IgD-negative memory B cell (primary cell): ENCODE data around the gene FAM234B. TPM values are rescaled to one million over a fixed set of nuclear protein-coding genes. Genes with fewer than 3 reads are reported as not detected.
"Not testable (repeated sequence)": the region's sequence is repeated elsewhere in the genome, so short reads cannot be mapped to it uniquely, and the experiment has no call there.

ENCODE experiments used
- H3K27ac Mint-ChIP-seq, 3 donors: one replicate each; pipeline ENCODE4 v1.8.0; 2020 to 2022; ENCODE audit warnings: mild to moderate bottlenecking in 3 of 3, mixed read lengths in 3 of 3, moderate library complexity in 1 of 3
- H3K27me3 Mint-ChIP-seq: one replicate; pipeline ENCODE4 v1.8.0; 2021; ENCODE audit warnings: mixed read lengths
- H3K36me3 Mint-ChIP-seq: one replicate; pipeline ENCODE4 v1.8.0; 2020; ENCODE audit warnings: mild to moderate bottlenecking, mixed read lengths
- H3K4me1 Mint-ChIP-seq, 3 donors: one replicate each; pipeline ENCODE4 v1.8.0; 2020 to 2022; ENCODE audit warnings: mixed read lengths in 3 of 3, mild to moderate bottlenecking in 1 of 3
- H3K4me3 Mint-ChIP-seq, 4 donors: one replicate each; pipeline ENCODE4 v1.8.0; 2020 to 2022; ENCODE audit warnings: mild to moderate bottlenecking in 4 of 4, mixed read lengths in 4 of 4, moderate library complexity in 3 of 4
- H3K9me3 Mint-ChIP-seq, 3 donors: one replicate each; pipeline ENCODE4 v1.8.0; 2020 to 2021; ENCODE audit warnings: mixed read lengths in 3 of 3, mild to moderate bottlenecking in 1 of 3
- polyA plus RNA-seq: library from polyadenylated mRNA; unstranded; fragments of 300-500 nt; fragmentation: Illumina TruSeq; gene quantifications from one replicate; pipeline ENCODE4 v1.2.3, GENCODE V29; 2021

FAM234B gene
- polyA plus RNA-seq, 1 donor from 2014 or later, result 2.7 TPM

DNA sequence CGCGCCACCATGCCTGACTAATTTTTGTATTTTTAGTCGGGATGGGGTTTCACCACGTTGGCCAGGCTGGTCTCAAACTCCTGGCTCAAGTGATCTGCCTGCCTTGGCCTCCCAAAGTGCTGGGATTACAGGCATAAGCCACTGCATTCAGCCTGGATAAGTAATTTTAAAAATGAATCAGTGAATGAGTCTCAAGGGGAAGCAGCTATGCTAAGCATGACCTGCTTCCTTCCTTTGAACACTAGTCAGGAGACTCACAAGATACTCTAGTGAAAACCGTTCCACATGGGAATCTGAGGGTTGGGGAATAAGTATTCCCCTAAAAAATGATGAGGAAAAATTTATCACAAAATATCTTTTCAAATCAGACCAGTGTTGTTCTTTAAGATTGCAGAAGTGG, 10.7 kb upstream of the FAM234B start:
- peaks cover 3% of the 10 kb centered on the region for H3K36me3 Mint-ChIP-seq
- peaks cover 7% of the 10 kb centered on the region for H3K27me3 Mint-ChIP-seq
- no peaks in the 10 kb centered on the region for H3K9me3 Mint-ChIP-seq
- H3K4me1 Mint-ChIP-seq, result peaks cover 0 to 2% (median 0%) of the 10 kb centered on the region in 3 donors
- no peak overlapping the region for H3K4me3 Mint-ChIP-seq
- no peak overlapping the region for H3K27ac Mint-ChIP-seq

DNA sequence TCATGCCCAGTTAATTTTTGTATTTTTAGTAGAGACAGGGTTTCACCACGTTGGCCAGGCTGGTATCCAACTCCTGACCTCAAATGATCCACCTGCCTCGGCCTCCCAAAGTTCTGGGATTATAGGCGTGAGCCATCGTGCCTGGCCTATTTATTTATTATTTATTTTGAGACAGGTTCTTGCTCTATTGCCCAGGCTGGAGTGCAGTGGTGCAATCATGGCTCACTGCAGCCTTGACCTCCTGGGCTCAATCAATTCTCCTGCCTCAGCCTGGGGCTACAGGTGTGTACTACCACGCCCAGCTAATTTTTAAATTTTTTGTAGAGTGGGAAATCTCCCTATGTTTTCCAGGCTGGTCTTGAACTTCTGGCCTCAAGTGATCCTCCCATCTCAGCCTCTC, 8.8 kb upstream of the FAM234B start:
- not testable (repeated sequence) for H3K27ac Mint-ChIP-seq, H3K4me3 Mint-ChIP-seq, H3K27me3 Mint-ChIP-seq, H3K9me3 Mint-ChIP-seq, H3K36me3 Mint-ChIP-seq
- peaks cover 0 to 12% (median 10%) of the 10 kb centered on the region in 3 donors for H3K4me1 Mint-ChIP-seq

DNA sequence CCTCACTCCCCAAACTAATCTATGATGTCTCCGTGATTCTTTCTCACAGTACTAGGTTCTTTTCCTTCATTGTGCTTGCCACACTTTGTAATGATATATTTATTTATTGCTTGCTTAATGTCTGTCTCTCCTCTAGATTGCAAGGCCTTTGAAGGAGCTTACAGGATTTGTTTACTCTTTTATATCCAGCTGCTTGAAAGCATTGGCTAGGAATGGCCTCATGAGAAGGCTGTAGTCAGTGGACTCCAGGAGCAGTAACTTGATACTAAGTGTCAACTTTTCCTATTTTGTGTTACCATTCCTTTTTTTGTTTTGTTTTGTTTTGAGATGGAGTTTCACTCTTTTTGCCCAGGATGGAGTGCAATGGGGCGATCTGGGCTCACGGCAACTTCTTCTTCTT, 7.3 kb upstream of the FAM234B start:
- H3K27me3 Mint-ChIP-seq, result no peaks in the 10 kb centered on the region
- H3K27ac Mint-ChIP-seq, result no peak overlapping the region
- H3K36me3 Mint-ChIP-seq, result no peaks in the 10 kb centered on the region
- no peaks in the 10 kb centered on the region for H3K9me3 Mint-ChIP-seq
- H3K4me3 Mint-ChIP-seq, result no peak overlapping the region
- peaks cover 0 to 13% (median 10%) of the 10 kb centered on the region in 3 donors for H3K4me1 Mint-ChIP-seq

DNA sequence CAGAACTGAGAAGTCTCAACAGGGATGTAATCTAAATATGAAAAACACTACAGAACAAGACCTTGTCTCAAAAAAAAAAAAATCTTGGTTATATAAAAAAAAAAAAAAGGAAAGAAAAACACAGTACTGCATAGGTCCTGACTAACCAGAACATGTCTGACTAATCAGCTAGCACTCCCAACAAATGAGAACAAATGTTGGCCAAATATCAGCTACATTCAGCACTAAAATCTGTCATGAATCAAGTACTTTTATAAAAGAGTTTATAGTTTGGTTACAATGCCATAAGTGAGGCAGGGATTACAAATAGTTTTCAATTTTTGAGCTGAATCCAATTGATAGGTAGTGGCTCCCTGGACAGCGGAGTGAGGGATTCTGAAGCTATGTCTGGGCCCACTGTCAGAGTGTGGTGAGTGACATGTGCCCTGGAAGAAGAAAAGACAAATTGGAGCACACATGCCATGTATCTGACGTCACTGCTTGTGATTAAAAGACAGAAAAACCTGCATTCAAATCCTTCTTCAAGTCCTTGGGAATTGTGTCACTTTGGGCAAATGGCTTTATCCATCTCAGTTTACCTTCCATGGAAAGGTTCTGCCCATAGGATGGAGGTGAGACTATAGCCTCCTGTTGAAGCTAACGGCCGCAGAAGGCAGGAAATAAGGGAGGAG, 5.6 kb upstream of the FAM234B start:
- H3K36me3 Mint-ChIP-seq, result no peaks in the 10 kb centered on the region
- no peaks in the 10 kb centered on the region for H3K9me3 Mint-ChIP-seq
- H3K27ac Mint-ChIP-seq, result no peak overlapping the region
- peaks cover 1% of the 10 kb centered on the region for H3K27me3 Mint-ChIP-seq
- peaks cover 0 to 13% (median 10%) of the 10 kb centered on the region in 3 donors for H3K4me1 Mint-ChIP-seq
- H3K4me3 Mint-ChIP-seq, result no peak overlapping the region

DNA sequence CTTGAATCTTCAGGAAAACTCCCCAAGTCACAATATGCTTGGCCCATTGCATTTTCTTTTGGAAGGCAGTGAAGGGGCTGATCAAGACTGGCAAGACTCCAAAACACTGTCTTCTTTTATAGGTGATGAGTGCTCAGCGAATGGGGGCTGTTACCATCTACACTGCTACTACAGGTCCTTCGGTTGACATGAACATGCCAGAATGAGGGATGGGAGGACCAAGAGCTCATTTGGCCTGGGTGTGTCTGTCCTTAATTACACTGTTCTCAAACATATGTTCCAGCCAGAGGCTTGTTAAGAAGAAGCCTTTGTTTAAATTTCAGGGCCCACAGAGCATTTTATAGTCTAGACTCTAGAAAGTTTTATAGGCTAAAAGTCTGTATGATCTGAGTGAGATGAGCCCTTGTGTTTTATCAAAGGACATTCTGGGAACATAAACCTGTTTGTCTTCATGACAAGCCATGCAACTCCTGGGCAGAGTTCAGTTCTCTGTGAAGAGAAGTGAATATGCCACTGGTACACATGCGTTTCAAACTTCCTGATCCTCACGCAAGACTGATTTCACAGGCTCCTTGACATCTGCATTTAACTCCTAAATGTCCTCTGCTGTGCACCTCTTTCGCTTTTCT, 4.7 kb upstream of the FAM234B start:
- Mint-ChIP-seq H3K4me1 (peaks cover 0 to 13% (median 11%) of the 10 kb centered on the region in 3 donors), H3K27ac (no peak overlapping the region), H3K4me3 (peak overlapping the region in 1 of 4 donors; percentile 1), H3K27me3 (peaks cover 1% of the 10 kb centered on the region), H3K9me3 (no peaks in the 10 kb centered on the region), H3K36me3 (no peaks in the 10 kb centered on the region)

DNA sequence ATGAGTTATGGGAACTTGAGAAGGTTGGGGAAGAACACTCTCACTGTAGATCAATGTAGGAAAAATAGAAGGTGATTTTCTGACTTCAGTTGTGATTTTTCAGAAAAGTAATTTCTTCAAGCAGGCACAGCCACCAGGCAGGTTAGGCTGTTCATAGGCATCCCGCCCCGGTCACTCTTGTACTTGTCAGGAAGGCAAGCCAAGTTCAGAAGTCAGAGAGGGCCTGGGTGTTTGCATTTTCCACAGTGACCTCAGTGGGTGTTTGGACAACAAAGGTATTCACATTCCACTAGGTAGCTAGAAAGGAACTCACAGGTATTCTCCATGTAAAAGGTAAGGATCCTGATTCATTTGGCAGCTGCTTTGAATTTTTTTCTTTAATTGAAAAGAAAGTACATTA, 3.0 kb upstream of the FAM234B start:
- Mint-ChIP-seq H3K36me3 (no peaks in the 10 kb centered on the region), H3K4me1 (peaks cover 15 to 21% (median 15%) of the 10 kb centered on the region in 3 donors), H3K9me3 (no peaks in the 10 kb centered on the region), H3K4me3 (peak overlapping the region in 2 of 4 donors; percentile 58 to 59), H3K27ac (no peak overlapping the region), H3K27me3 (peaks cover 1% of the 10 kb centered on the region)

DNA sequence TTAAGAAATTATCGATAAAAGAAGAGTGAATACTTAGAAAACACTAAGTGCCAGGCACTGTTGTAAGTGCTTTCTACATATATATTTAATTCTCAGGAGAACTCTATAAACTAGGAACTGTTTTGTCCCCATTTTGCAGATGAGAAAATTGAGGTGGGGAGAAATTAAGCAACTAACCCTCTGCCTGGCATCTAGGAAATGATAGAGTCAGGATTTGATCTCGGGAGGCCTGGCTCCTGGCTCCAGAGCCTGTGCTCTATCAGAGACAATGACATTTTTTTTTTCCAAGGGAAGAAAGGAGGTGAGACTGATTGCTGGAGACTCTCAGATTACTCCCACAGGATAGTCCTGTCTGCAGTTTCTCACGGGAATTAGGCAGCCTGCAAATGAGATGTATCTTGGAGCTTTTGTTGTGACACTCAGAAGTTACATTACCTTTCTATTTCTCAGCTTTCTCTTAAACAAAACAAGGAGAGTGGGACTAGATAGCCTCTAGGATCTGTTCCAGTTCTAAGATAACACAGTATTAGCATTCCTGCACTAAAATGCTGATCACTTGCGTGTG, 1.4 kb upstream of the FAM234B start:
- no peaks in the 10 kb centered on the region for H3K36me3 Mint-ChIP-seq
- H3K27ac Mint-ChIP-seq, result no peak overlapping the region
- peak overlapping the region in 1 of 4 donors; percentile 90 for H3K4me3 Mint-ChIP-seq
- peaks cover 15 to 21% (median 15%) of the 10 kb centered on the region in 3 donors for H3K4me1 Mint-ChIP-seq
- H3K27me3 Mint-ChIP-seq, result peaks cover 1% of the 10 kb centered on the region
- no peaks in the 10 kb centered on the region for H3K9me3 Mint-ChIP-seq

DNA sequence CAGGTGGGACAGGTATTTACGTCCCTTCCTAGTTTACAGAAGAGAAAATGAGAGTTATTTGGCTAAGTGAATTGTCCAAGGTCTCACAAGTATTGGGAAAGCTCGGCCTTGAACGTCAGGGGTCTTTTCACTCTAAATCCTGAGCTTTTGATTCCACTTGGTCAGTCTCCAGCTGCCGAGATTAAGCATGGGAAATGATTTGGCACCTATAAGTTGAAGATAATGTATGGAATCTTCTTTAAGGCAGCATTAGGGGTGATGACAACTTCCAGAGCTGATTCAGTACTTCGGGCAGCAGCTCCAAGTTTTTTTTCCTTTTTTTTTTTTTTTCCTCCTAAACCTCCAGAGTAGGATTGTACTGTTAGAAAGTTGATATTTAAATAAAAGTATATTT, 722 bp downstream of the FAM234B start:
- Mint-ChIP-seq H3K27me3 (peaks cover 1% of the 10 kb centered on the region), H3K4me1 (peaks cover 6 to 15% (median 12%) of the 10 kb centered on the region in 3 donors), H3K36me3 (no peaks in the 10 kb centered on the region), H3K27ac (no peak overlapping the region), H3K4me3 (peak overlapping the region; percentile 85 to 95 (median 91)), H3K9me3 (no peaks in the 10 kb centered on the region)

DNA sequence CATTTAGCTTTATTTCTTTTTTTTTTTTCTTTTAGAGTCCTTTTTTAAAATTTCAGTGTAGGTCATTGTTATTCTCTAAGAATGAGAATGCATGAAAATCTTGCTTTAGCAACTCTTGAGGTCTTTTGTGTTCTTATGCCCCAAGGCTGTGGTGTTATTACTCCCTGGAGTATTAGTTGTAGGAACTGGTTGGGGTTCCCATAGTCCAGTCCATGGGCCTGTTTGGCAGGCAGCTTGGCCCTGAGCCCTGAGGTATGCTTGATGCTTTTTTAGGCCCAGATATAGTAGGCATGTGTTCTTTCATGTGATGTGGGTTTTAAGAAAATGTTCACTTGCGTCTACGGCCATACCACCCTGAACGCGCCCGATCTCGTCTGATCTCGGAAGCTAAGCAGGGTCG, 1.6 kb downstream of the FAM234B start:
- no peaks in the 10 kb centered on the region for H3K9me3 Mint-ChIP-seq
- H3K4me3 Mint-ChIP-seq, result peak overlapping the region in 3 of 4 donors; percentile 90 to 95 (median 92)
- H3K4me1 Mint-ChIP-seq, result peaks cover 5 to 15% (median 11%) of the 10 kb centered on the region in 3 donors
- H3K27ac Mint-ChIP-seq, result peak overlapping the region in 1 of 3 donors; percentile 44
- no peaks in the 10 kb centered on the region for H3K36me3 Mint-ChIP-seq
- H3K27me3 Mint-ChIP-seq, result peaks cover 1% of the 10 kb centered on the region

DNA sequence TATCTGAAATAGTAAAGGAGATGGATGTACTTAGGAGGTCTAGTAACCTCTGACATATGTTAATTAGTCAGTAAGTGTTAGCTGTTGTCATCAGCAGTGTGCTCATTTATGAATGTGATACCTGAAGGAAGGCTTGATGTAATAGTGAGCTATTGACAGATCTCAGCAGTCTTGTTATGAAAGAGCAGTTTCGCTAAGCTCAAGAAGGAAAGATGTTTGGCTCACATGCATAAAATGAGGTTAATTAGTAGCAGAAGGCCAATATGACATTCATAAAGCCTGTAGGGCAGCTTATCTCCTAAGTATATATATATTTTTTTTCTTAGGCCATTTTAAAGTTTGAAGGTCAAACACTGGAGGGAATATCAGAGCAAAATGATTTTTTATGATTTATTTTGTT, 2.8 kb downstream of the FAM234B start:
- no peaks in the 10 kb centered on the region for H3K9me3 Mint-ChIP-seq
- peaks cover 5 to 15% (median 10%) of the 10 kb centered on the region in 3 donors for H3K4me1 Mint-ChIP-seq
- peak overlapping the region in 1 of 4 donors; percentile 90 for H3K4me3 Mint-ChIP-seq
- H3K27ac Mint-ChIP-seq, result no peak overlapping the region
- no peaks in the 10 kb centered on the region for H3K36me3 Mint-ChIP-seq
- peaks cover 1% of the 10 kb centered on the region for H3K27me3 Mint-ChIP-seq

DNA sequence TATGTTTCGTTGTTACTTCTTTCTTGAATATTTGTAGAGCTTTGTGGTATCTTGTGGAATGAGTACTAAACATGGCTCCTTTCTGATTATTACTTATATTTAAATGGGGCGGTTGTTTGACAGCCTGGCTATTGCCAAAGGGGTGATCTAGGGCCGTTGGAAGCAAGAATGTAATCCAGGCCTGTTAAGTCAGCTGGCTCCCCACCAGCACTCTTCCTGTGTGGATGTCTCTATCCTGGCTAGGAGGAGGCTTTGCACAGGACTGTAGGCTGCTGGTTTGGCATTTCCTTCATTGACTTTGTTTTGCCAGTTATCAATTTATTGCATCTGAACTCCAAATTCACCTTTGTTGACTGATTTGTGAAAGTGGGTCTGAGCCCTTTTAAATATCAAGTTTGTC, 5.6 kb downstream of the FAM234B start:
- H3K27me3 Mint-ChIP-seq, result no peaks in the 10 kb centered on the region

DNA sequence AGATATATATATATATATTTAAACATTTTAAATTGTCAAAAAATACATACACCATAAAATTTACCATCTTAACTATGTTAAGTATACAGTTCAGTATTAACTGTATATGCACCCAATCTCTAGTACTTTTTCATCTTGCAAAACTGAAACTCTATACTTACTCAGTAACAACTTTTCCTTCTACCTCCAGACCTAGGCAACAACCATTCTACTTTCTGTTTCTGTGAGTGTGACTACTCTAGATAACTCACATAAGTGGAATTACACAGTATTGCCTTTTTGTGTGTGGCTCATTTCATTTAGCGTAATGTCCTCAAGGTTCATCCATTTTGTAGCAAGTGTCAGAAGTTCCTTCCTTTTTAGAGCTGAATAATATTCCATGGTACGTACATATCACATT, 8.2 kb downstream of the FAM234B start:
- H3K27ac Mint-ChIP-seq, result no peak overlapping the region
- H3K27me3 Mint-ChIP-seq, result no peaks in the 10 kb centered on the region
- peaks cover 0 to 4% (median 0%) of the 10 kb centered on the region in 3 donors for H3K9me3 Mint-ChIP-seq
- no peaks in the 10 kb centered on the region for H3K4me1 Mint-ChIP-seq
- no peak overlapping the region for H3K4me3 Mint-ChIP-seq
- peaks cover 10% of the 10 kb centered on the region for H3K36me3 Mint-ChIP-seq

More for the DNA sequence above, 5.6 kb downstream of the FAM234B start:
- Mint-ChIP-seq H3K9me3 (peaks cover 0 to 4% (median 0%) of the 10 kb centered on the region in 3 donors), H3K27ac (no peak overlapping the region), H3K4me1 (peaks cover 2 to 13% (median 9%) of the 10 kb centered on the region in 3 donors), H3K4me3 (no peak overlapping the region), H3K36me3 (peaks cover 1% of the 10 kb centered on the region)

DNA sequence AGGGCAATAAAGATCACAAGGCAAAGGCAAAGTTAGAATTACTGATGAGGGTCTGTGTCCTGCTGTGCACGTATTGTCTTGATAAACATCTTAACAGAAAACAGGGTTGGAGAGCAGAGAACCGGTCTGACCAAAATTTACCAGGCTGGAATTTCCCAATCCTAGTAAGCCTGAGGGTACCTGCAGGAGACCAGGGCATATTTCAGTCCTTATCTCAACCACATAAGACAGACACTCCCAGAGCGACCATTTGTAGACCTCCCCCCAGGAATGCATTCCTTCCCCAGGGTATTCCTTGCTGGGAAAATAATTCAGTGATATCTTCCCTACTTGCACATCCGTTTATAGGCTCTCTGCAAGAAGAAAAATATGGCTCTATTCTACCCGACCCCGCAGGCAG, 9.4 kb downstream of the FAM234B start:
- H3K27ac Mint-ChIP-seq, H3K27me3 Mint-ChIP-seq, H3K9me3 Mint-ChIP-seq, H3K4me1 Mint-ChIP-seq: not testable (repeated sequence)
- Mint-ChIP-seq H3K36me3 (peaks cover 14% of the 10 kb centered on the region), H3K4me3 (peak overlapping the region in 1 of 4 donors; percentile 54)

DNA sequence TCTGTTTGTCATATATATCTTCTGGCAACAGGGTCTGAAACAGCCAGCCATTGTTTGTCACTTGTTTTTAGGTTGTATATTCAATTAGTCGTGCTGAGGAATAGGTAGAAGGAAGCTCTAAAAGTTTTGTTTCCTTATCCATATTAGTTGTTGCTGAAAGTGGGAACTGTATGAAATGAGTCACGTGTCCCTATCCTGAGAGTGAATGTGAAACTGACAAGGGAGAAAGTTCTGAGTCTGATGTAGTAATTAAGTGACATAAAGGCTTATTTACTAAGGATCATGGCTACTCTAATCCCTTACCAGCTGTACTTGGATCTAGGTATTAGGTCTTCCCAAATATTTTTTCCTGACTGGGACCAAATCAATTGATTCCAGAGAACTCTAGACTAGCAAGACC, 16.4 kb downstream of the FAM234B start:
- H3K4me1 Mint-ChIP-seq, result no peaks in the 10 kb centered on the region
- peaks cover 23% of the 10 kb centered on the region for H3K36me3 Mint-ChIP-seq
- no peak overlapping the region for H3K4me3 Mint-ChIP-seq
- H3K9me3 Mint-ChIP-seq, result no peaks in the 10 kb centered on the region
- H3K27me3 Mint-ChIP-seq, result no peaks in the 10 kb centered on the region
- peak overlapping the region in 1 of 3 donors; percentile 50 for H3K27ac Mint-ChIP-seq

DNA sequence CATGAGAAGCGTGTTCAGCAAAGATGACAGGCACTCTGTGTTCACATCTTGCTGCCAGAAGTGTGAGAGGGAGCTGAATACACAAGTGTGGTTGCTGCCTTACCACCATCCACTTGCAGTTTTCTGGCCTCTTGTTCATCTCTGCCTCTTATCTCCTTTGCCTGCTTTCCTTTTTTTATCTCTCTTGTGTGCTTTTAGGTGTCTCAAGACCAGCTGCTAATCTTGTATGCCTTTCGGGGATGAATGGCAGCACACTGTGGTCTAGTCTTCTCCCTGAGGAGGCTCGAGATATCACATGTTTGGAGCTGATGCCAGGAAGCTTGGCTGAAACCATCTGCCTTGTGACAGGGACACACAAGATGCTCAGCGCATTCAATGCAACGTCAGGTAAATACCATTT, 17.2 kb downstream of the FAM234B start:
- peaks cover 17% of the 10 kb centered on the region for H3K36me3 Mint-ChIP-seq
- H3K27me3 Mint-ChIP-seq, result no peaks in the 10 kb centered on the region
- no peak overlapping the region for H3K4me3 Mint-ChIP-seq

More for the DNA sequence above, 17.2 kb downstream of the FAM234B start:
- H3K4me1 Mint-ChIP-seq, result no peaks in the 10 kb centered on the region
- no peaks in the 10 kb centered on the region for H3K9me3 Mint-ChIP-seq
- peak overlapping the region in 1 of 3 donors; percentile 50 for H3K27ac Mint-ChIP-seq
